Fibroblast of pulmonary artery (primary cell): Measurements from ENCODE around the gene EIF5A.

Source experiments
- DNase-seq: peaks from one replicate; pipeline ENCODE4 v3.0.0-alpha.2; 2010; ENCODE audit warnings: low read depth
- H3K4me3 ChIP-seq: replicated peaks from 2 replicates; pipeline ENCODE4 v1.5.1; 2011; ENCODE audit warnings: low read depth, mild to moderate bottlenecking, control low read depth, low read length, moderate library complexity
- TF ChIP-seq, protein P1 (sequence below): IDR thresholded peaks from 2 replicates; pipeline ENCODE4 v1.5.1; 2011; ENCODE audit warnings: mild to moderate bottlenecking, control low read depth, low read length, inconsistent platforms; ENCODE audit errors: missing control alignments

Gene EIF5A

GRCh38 chr17:7314719-7315569 lies 7.5 kb downstream of the EIF5A start, which contains the start of gene GPS2:
GPS2 (minus strand) TSS chr17:7315360; CDS start chr17:7315052, 308 bp downstream.
- H3K4me3 ChIP-seq, result peak within 1 kb of the TSS; percentile 82
- DNase-seq, result peak; percentile 76
- TF ChIP-seq, protein P1, sequence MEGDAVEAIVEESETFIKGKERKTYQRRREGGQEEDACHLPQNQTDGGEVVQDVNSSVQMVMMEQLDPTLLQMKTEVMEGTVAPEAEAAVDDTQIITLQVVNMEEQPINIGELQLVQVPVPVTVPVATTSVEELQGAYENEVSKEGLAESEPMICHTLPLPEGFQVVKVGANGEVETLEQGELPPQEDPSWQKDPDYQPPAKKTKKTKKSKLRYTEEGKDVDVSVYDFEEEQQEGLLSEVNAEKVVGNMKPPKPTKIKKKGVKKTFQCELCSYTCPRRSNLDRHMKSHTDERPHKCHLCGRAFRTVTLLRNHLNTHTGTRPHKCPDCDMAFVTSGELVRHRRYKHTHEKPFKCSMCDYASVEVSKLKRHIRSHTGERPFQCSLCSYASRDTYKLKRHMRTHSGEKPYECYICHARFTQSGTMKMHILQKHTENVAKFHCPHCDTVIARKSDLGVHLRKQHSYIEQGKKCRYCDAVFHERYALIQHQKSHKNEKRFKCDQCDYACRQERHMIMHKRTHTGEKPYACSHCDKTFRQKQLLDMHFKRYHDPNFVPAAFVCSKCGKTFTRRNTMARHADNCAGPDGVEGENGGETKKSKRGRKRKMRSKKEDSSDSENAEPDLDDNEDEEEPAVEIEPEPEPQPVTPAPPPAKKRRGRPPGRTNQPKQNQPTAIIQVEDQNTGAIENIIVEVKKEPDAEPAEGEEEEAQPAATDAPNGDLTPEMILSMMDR, result no peak

GRCh38 chr17:7315570-7316235 lies 8.3 kb downstream of the EIF5A start:
- TF ChIP-seq, protein P1, result no peak
- peak overlapping the region; percentile 82 for H3K4me3 ChIP-seq
- no peak for DNase-seq

DNA sequence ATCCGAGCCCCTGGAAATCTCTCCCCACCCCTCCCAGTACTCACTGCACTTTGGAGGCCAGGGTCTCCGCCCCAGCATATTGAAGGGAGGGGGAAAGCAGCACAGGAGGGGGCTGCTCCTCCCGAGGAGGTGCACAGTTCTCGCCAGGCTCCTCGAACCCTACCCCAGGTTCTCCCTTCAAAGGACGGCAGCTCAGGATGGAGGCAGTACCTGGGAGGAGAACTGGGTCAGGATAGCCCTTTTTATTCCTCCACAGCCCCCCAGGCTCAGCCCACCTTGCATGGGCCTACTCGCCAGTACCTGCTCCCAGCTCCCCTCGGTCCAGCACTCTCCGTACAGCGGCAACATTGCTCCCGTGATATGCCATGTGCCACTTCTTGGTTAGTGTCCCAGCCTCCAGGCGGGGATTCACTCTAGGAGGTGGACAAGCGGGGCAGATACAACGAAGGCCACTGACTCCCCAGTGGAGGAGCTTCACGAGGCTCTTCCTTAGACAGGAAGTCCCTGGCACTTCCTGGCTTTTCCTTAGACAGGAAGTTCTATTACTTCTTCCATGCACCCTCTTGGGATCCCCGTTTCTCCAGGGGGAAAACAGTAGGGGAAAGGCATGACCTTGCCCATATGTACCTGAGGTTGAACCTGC lies 9.9 kb downstream of the EIF5A start:
- no peak overlapping the region for H3K4me3 ChIP-seq
- TF ChIP-seq, protein P1, result no peak
- DNase-seq, result no peak

DNA sequence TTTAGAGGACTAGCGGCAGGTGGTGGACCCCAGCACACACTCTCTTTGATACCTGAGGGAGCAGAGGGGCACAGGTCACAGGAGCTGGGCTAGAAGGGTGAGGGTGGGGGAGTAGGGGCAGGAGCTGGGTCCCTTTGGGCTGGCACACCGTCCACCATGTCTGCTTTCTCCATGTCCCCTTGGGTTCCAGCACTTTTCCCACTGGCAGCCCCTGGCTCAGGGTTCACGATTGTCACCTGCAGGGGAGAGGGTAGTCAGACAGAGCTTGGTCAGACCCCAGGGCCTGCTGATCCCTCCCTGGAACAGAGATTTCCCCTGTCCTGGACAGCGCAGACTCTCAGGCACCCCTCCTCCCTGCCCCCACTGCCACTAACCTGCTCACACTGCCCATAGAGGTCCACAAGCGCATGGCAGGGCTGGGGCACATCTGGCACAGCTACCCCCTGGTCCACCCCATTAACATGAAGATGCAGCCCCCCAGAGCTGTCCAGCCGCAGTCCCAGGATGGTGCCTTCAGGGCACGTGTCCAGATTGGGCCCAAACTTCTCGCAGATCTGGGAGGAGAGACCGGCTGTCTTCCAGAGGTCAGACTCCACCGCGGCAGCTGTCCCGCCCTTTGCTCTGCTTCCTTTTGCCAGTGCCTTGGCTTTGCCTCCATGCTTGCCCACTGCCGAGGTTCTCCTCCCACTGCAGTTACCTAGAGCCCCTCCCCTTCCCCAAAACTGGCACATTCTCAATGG lies 10.9 kb downstream of the EIF5A start:
- DNase-seq, result no peak
- TF ChIP-seq, protein P1, result no peak
- no peak overlapping the region for H3K4me3 ChIP-seq

GRCh38 chr17:7321466-7321865 lies 14.0 kb downstream of the EIF5A start:
- DNase-seq, result no peak
- no peak overlapping the region for H3K4me3 ChIP-seq
- TF ChIP-seq, protein P1, result no peak

DNA sequence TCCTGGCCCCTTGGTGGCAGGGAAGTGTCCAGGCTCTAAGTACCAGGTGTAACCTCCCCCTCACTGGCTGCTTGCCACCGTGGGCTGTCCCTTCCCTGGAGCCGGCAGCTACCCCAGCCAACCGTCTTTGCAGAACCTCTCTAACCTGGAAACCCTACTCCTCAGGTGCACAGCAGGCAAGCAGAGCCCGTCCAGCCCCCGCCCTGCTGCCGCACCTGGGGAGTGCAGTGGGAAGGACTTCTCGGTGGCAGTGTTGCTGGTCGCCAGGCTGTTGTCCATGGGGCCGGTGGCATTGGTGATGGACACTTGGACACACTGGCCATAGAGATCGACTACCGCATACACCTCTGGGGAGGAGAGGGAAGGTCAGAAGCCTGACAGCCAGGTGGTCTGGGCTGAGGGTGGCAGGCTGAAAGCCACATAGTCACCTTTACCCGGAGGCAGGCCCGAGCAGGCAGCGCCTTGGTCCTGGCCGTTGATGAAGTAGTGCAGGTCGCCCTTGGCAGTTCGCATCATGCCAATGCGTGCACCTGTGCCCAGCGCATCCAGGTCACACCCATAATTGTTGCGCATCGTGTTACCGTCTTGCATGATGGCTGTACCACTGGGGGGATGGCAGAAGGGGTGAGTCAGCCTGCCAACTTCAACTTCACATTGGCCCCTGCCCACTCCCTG lies 15.2 kb downstream of the EIF5A start:
- DNase-seq, result no peak
- TF ChIP-seq, protein P1, result no peak
- H3K4me3 ChIP-seq, result no peak overlapping the region
